BJ (cell line): ENCODE results near the gene TAOK2. TPM values are rescaled to one million over a fixed set of nuclear protein-coding genes. Genes with fewer than 3 reads are reported as not detected.

Source experiments
- CTCF ChIA-PET: fragments of 350-600 bp; formaldehyde crosslinking; extraction: SDS; loops from one replicate; lab custom pipeline; 2021; ENCODE audit warnings: antibody characterized with exemption, inconsistent platforms; lab: Yijun Ruan, JAX
- POLR2A ChIA-PET: fragments of 300-600 bp; sonication (Branson Sonifier 250); formaldehyde crosslinking; extraction: SDS; loops from one replicate; lab custom pipeline; 2021; ENCODE audit warnings: antibody characterized with exemption; lab: Charles Lee
- DNase-seq: peaks from one replicate; pipeline ENCODE4 v3.0.0-alpha.2; 2011; ENCODE audit warnings: low read depth
- H3K27me3 ChIP-seq: 2 replicates; pipeline ENCODE4 v1.6.0; 2011; ENCODE audit warnings: low read length; ENCODE audit not compliant: control insufficient read depth, insufficient read depth
- H3K36me3 ChIP-seq: 2 replicates; pipeline ENCODE4 v1.5.1; 2011; ENCODE audit warnings: low read length; ENCODE audit not compliant: control insufficient read depth, insufficient read depth
- H3K4me3 ChIP-seq: 2 replicates; pipeline ENCODE4 v1.5.1; 2011; ENCODE audit warnings: low read depth, mild to moderate bottlenecking, control low read depth, low read length
- polyA plus RNA-seq: library from polyadenylated mRNA; depleted of rRNA; stranded (reverse); fragments of >200 nt; gene quantifications from 2 replicates; pipeline ENCODE4 v1.2.3, GENCODE V29; 2011; rRNA removed
- TF ChIP-seq, protein P1 (sequence below): IDR thresholded peaks from 2 replicates; pipeline ENCODE4 v1.5.1; 2011; ENCODE audit warnings: low read depth, mild to moderate bottlenecking, control low read depth, inconsistent platforms, low read length, moderate library complexity; ENCODE audit not compliant: insufficient read depth

The TAOK2 gene
- polyA plus RNA-seq, 1 experiment, result 24.3 TPM

GRCh38 chr16:30041841-30042240 is 68.2 kb downstream of the TAOK2 start:
- Histone ChIP-seq H3K4me3 (no peak overlapping the region), H3K27me3 (no peaks in the 10 kb centered on the region; the same call in 1 of the 2 replicates), H3K36me3 (no peaks in the 10 kb centered on the region)
- ChIA-PET POLR2A (no interaction called here), CTCF (interaction anchor here (1.0 to 5.8 kb wide), 6 partner anchors 9 to 50 kb away, joined by 3 to 46 read pairs (median 4); partner anchors contain the start of genes C16orf92, TBX6 and TLCD3B)
- DNase-seq, result no peak
- TF ChIP-seq, protein P1, sequence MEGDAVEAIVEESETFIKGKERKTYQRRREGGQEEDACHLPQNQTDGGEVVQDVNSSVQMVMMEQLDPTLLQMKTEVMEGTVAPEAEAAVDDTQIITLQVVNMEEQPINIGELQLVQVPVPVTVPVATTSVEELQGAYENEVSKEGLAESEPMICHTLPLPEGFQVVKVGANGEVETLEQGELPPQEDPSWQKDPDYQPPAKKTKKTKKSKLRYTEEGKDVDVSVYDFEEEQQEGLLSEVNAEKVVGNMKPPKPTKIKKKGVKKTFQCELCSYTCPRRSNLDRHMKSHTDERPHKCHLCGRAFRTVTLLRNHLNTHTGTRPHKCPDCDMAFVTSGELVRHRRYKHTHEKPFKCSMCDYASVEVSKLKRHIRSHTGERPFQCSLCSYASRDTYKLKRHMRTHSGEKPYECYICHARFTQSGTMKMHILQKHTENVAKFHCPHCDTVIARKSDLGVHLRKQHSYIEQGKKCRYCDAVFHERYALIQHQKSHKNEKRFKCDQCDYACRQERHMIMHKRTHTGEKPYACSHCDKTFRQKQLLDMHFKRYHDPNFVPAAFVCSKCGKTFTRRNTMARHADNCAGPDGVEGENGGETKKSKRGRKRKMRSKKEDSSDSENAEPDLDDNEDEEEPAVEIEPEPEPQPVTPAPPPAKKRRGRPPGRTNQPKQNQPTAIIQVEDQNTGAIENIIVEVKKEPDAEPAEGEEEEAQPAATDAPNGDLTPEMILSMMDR, result peak; percentile 44

Other genes starting within 250 kb of the TAOK2 start
- gene C16orf54, start 227.9 kb upstream of the TAOK2 start, polyA plus RNA-seq, result not detected in 2 replicates
- gene ZG16, start 195.6 kb upstream of the TAOK2 start, polyA plus RNA-seq, result not detected in 2 replicates
- 43.0 and 68.3 TPM in 2 replicates for gene KIF22, start 183.1 kb upstream of the TAOK2 start, polyA plus RNA-seq
- 105 and 172 TPM in 2 replicates for gene MAZ, start 167.3 kb upstream of the TAOK2 start, polyA plus RNA-seq
- 4.5 and 7.6 TPM in 2 replicates for gene PRRT2, start 161.7 kb upstream of the TAOK2 start, polyA plus RNA-seq
- 13.9 and 15.6 TPM in 2 replicates for gene PAGR1, start 157.7 kb upstream of the TAOK2 start, polyA plus RNA-seq
- 219 and 368 TPM in 2 replicates for gene MVP, start 153.4 kb upstream of the TAOK2 start, polyA plus RNA-seq
- gene CDIPT, start 110.6 kb upstream of the TAOK2 start, polyA plus RNA-seq, result 148 and 225 TPM in 2 replicates
- 8.1 and 19.3 TPM in 2 replicates for gene SEZ6L2, start 74.3 kb upstream of the TAOK2 start, polyA plus RNA-seq
- 4.4 and 6.9 TPM in 2 replicates for gene ASPHD1, start 73.4 kb upstream of the TAOK2 start, polyA plus RNA-seq
- 8.2 and 12.3 TPM in 2 replicates for gene KCTD13, start 47.6 kb upstream of the TAOK2 start, polyA plus RNA-seq
- gene TMEM219, start 11.8 kb upstream of the TAOK2 start, polyA plus RNA-seq, result 112 and 146 TPM in 2 replicates
- 7.7 and 9.6 TPM in 2 replicates for gene HIRIP3, start 21.7 kb downstream of the TAOK2 start, polyA plus RNA-seq
- gene INO80E, start 22.4 kb downstream of the TAOK2 start, polyA plus RNA-seq, result 34.5 and 35.6 TPM in 2 replicates
- 0.26 and 0.64 TPM in 2 replicates for gene DOC2A, start 37.2 kb downstream of the TAOK2 start, polyA plus RNA-seq
- gene C16orf92, start 49.3 kb downstream of the TAOK2 start, polyA plus RNA-seq, result not detected in 2 replicates
- gene TLCD3B, start 57.4 kb downstream of the TAOK2 start, polyA plus RNA-seq, result 0.06 and 0.13 TPM in 2 replicates
- gene ALDOA, start 91.9 kb downstream of the TAOK2 start, polyA plus RNA-seq, result 754 and 1,788 TPM in 2 replicates
- gene PPP4C, start 102.1 kb downstream of the TAOK2 start, polyA plus RNA-seq, result 143 and 209 TPM in 2 replicates
- 0.04 TPM in 2 replicates for gene TBX6, start 118.1 kb downstream of the TAOK2 start, polyA plus RNA-seq
- gene YPEL3, start 122.3 kb downstream of the TAOK2 start, polyA plus RNA-seq, result 34.6 and 49.1 TPM in 2 replicates
- gene GDPD3, start 139.7 kb downstream of the TAOK2 start, polyA plus RNA-seq, result 1.2 and 2.0 TPM in 2 replicates
- gene MAPK3, start 149.4 kb downstream of the TAOK2 start, polyA plus RNA-seq, result 94.8 and 168 TPM in 2 replicates
- 1.6 and 2.6 TPM in 2 replicates for gene CORO1A, start 209.7 kb downstream of the TAOK2 start, polyA plus RNA-seq
- 32.0 and 50.2 TPM in 2 replicates for gene BOLA2B, start 219.8 kb downstream of the TAOK2 start, polyA plus RNA-seq
- gene SLX1A, start 220.0 kb downstream of the TAOK2 start, polyA plus RNA-seq, result 7.5 and 19.8 TPM in 2 replicates
- 6.2 TPM in 2 replicates for gene SULT1A3, start 225.4 kb downstream of the TAOK2 start, polyA plus RNA-seq